ENCODE results near the gene OSBPL6. TPM values are rescaled to one million over a fixed set of nuclear protein-coding genes. Genes with fewer than 3 reads are reported as not detected.

Gene OSBPL6
- total RNA-seq, 1 donor from 2014 or later, result 0.61 TPM

DNA sequence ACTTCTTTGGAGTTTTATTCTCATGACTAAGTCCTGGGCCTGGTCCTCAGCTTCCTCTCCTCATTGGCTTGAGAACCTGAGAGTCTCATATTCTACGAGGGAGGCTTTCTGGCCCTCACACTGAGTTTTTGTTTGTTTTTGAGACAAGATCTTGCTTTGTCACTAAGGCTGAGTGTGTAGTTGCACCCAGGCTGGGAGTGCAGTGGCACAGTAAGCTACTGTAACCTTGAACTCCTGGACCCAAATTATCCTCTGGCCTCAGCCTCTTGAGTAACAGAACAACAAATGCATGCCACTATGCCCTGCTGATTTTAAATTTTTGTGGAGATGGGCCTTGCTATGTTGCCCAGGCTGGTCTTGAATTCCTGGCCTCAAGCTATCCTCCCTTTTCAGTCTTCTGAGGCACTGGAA is 234.1 kb downstream of the OSBPL6 start:
- intact Hi-C loops (cut with micrococcal nuclease), result no loop called here

DNA sequence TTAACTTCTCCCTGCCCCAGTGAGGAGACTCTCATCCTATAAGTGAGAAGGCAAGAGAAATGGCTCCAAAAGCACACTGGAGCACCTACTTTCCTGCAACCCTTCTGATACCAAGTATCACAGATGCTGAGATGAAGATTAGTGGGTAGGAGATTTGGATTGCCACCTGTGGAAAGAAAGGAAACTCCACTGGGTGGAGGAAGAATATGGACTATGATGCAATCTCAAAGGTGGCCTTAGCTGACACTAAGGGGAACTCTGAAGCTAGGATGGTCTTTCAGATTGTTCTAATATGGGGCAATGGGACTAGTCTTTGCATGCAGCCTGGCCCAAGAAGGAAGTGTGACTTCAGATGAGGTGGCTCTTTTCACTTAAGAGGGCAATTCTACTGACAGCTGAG is 235.0 kb downstream of the OSBPL6 start:
- intact Hi-C loops (cut with micrococcal nuclease), result no loop called here

DNA sequence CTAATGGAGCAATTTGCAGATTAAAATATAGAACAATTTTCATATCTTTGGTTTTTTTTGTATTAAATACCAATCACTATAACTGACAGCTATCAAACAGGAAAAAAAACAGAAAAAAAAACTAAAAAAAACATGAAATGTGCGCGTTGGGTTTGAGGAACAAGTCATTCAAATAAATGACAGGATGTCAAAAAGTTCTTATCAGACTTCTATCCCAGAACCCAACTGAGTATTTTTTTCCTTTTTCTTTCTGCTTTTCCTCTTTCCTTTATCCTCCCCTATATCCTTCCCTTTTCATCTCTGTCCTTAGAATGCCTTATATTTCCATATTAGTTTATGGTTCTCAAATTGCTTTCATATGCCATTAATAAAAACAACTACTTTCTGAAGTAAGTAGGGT is 242.3 kb downstream of the OSBPL6 start:
- intact Hi-C loops (cut with micrococcal nuclease), result no loop called here

DNA sequence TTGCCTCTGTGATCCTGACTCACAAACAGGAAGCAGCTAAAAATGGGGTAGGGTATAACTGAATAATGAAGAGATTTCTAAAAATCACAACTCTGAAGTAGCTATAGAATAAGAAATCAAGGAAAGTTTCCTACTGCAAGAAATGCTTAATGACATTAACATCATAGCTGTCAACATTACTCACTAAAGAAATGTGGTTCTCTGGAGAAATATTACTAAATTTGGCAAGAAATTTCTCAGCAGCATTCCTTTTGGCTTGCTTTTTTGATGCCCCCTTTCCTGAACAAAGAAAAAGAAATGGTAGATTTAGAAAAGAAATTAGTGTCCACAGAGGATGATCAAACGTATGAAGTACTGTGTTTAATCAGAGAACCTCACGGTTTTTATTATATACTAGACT is 247.1 kb downstream of the OSBPL6 start:
- intact Hi-C loops (cut with micrococcal nuclease), result no loop called here

DNA sequence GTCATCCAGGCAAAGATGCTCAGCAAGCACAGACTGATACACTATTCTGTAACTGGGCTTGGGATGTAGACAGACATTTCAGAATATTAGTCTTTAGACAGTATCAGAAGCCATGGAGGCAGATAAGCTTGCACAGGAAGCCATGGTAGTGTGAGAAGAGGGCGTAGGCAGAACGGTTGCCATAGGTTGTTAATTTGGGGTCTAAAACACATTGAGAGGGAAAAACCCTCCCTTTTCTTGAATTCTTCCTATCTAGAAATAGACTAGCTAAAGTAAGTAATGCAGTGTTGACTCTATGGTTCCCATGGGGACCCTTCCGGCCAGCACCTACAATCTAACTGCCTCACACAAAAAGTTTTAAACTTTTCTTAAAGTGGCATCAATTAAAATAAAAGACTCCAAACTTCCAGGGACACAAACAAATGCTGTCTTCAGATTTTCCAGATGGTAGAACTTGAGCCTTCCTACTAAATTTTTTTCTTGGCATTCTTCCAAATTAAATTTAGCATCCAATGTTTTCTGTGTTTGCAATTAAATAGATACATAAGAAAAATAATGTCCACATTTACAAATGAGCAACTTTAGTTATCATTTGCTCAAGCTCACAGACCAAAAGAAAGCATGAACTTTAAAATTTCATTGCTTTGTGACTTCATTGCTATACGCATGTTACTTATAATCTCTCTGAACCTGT is 254.8 kb downstream of the OSBPL6 start:
- intact Hi-C loops (cut with micrococcal nuclease), result no loop called here

DNA sequence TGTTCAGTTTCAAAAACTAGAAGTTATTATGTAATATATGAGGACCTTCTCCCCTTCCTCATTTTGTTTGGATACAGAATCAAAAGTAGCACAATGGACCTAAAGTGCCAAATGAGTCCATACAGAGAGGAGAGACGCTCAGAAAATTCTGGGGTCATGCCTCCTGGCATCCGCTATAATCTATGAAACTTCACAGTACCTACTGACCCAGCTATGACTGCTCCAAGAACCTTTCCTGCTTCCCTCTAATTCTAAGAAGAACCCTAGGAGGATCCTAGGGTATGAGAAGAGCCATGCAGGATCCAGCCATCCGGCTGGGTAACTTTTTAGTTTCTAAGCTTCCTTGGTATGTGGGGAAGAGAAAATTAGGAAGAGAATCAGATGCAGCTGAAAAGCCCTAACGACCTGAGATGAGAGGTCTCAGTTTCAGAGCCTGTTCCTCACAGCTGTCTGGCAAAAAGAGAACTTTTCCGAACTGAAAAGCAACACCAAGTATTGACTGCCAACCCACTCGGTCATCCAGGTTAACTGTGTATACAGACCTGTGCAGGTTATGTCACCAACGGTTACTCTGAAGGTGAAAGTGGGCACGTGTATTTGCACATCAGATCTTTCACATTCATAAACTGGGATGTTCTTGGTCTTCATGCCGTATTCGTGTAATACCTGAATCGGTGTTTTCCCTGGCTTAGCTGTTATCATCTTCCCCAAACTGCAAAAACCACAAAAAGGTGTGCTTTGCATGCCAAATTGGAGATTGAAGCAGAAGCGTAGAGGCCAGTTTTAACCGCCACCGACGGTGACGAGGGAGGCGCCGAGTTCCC is 255.6 kb downstream of the OSBPL6 start:
- intact Hi-C loops (cut with micrococcal nuclease), result loop anchor here (1.0 to 2.0 kb wide), 5 partner anchors 36 to 1557 kb away; partner anchors contain the start of genes CWC22, OSBPL6 and RBM45

DNA sequence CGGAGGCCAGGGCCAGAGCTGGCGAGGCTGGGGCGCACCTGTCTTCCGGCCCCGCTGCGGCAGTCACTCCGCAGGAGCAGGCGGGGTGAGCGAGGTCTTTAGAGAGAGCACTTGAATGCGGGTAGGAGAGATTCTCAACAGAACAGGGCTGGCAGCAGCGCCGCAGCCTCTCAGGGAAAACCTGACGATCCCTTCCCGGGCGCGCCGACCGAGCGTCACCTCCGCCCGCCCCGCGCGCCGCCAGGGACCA is 256.1 kb downstream of the OSBPL6 start:
- intact Hi-C loops (cut with micrococcal nuclease), result loop anchor here (1.0 to 2.0 kb wide), 5 partner anchors 36 to 1556 kb away; partner anchors contain the start of genes CWC22, OSBPL6 and RBM45

DNA sequence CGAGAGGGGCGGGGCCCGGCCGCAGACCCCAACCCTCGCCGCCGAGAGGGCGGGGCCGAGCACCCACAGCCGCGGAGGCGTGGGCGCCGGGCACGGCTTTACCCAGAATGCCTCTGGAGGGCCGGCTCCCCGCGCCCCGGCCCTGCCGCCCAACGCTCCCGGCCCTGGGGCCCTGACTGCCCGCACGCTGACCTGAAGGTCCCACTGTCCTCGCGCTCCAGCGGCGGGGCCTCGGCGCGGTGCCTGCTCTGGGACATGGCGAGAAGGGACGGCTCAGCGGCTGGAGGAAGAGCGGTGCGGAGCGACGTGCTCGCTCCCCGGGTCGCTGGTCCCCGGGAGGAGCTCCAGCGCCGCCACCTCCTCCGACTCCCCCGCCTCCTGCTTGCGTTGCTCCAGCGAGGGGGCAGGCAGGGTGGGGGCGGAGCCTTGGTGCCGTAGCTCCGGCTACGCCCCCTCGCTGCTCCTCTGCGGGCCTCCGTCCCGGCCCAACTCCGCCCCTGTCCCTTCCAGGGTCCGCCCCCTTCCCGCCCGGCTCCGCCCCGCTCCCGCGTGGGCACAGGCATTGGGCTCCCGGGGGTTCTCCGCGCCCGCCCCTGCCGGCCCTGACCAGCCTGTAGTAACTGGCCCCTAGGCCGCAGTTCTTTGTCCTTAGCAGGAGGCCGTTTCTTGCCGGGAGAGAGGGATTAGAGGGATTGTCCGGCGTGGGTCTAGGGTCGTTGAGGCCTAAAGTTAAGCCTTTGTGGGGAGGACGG is 256.6 kb downstream of the OSBPL6 start, which contains the start of the genes PJVK and PRKRA:
Gene PJVK, plus strand, starts transcription at position 605 of the 752 bp plus-strand sequence. CDS start 2,032 bp downstream, outside the sequence.
Gene PRKRA, minus strand, starts transcription at position 402 of the 752 bp plus-strand sequence. Its CDS starts 145 bp downstream, at position 257.
- intact Hi-C loops (cut with micrococcal nuclease), result loop anchor here (1.0 to 2.0 kb wide), 7 partner anchors 27 to 1556 kb away; partner anchors contain the start of genes CWC22, FKBP7, OSBPL6 and RBM45

DNA sequence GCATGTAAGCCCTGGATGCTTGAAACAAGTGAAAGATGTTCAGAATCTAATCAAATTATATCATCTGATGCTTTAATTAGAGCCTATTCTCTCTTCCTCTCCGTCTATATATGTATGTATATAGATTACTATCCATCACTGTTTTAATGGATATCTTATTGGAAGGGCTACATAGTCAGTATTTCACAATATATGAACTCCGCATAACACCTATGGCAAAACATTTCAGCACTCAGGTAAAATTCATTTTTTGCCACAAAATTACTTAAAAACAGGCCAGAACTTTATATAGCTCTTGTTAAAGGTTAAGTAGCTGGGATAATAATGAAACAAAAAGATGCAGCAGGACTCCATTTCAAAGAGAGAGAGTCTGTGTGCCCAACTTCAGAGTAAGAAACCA is 258.0 kb downstream of the OSBPL6 start:
- intact Hi-C loops (cut with micrococcal nuclease), result no loop called here

Other genes starting within 250 kb of the OSBPL6 start
- not detected in 2 replicates for gene PDE11A, start 121.7 kb upstream of the OSBPL6 start, total RNA-seq
- 18.1 and 24.1 TPM in 2 replicates for gene RBM45, start 82.1 kb upstream of the OSBPL6 start, total RNA-seq